Vagina (tissue), 2 donors: Measurements from ENCODE around the gene ZSCAN9.

Source experiments
- CTCF ChIP-seq, 3 experiments: fragments of 450-650 bp in 2 of 3; fragments of 200-600 bp in 1 of 3; sonication (generic) in 1 of 3; IDR thresholded peaks; one replicate each; pipeline ENCODE4 v1.5.1; 2017 to 2019; ENCODE audit warnings: antibody characterized with exemption in 3 of 3, mild to moderate bottlenecking in 2 of 3, moderate library complexity in 2 of 3
- POLR2AphosphoS5 ChIP-seq, 2 donors: sonication (generic); formaldehyde crosslinking; IDR thresholded peaks; one replicate each; pipeline ENCODE4 v1.9.0; 2017; ENCODE audit warnings: antibody characterized with exemption in 2 of 2, mild to moderate bottlenecking in 2 of 2, low read depth in 1 of 2; ENCODE audit not compliant: insufficient read depth in 1 of 2

GRCh38 chr6:28243946-28244345, 18.9 kb downstream of the ZSCAN9 start:
- no peak for TF ChIP-seq CTCF (IDR thresholded peaks at IDR 0.05)
- no peak for TF ChIP-seq POLR2AphosphoS5 (IDR thresholded peaks at IDR 0.05; ENCODE audit: insufficient read depth in 1 of 2, low read depth in 1 of 2)
